Psoas muscle (tissue), 8 donors: ENCODE data around the gene GATA5. TPM values are rescaled to one million over a fixed set of nuclear protein-coding genes. Genes with fewer than 3 reads are reported as not detected.

ENCODE experiments used
- ATAC-seq, 4 donors: fragments of 200-7000 bp; cut with Tn5 transposase; one replicate each; pipeline ENCODE4 v1.9.1; 2020; ENCODE audit warnings: moderate library complexity in 3 of 4, mild to moderate bottlenecking in 2 of 4
- DNase-seq, 2 donors: peaks; one replicate each; pipeline ENCODE4 v3.0.0-alpha.2; 2020
- H3K27ac ChIP-seq: fragments of 200-600 bp; one replicate; pipeline ENCODE4 v1.8.0; 2022
- H3K27me3 ChIP-seq, 3 donors: fragments of 200-600 bp in 1 of 3; one replicate each; pipeline versions ENCODE4 v1.6.1 to v1.8.0; 2013 to 2022; ENCODE audit warnings: low read length in 2 of 3, mild to moderate bottlenecking in 2 of 3, moderate library complexity in 1 of 3; ENCODE audit not compliant: insufficient read depth in 3 of 3
- H3K36me3 ChIP-seq, 2 donors: fragments of 200-600 bp in 1 of 2; one replicate each; pipeline versions ENCODE4 v1.6.1 to v1.8.0; 2013 to 2022; ENCODE audit warnings: low read depth in 1 of 2, mild to moderate bottlenecking in 1 of 2, moderate library complexity in 1 of 2; ENCODE audit not compliant: insufficient read depth in 1 of 2
- H3K4me1 ChIP-seq: fragments of 200-600 bp; one replicate; pipeline ENCODE4 v1.8.0; 2022
- H3K4me3 ChIP-seq: fragments of 200-600 bp; one replicate; pipeline ENCODE4 v1.8.0; 2022; ENCODE audit warnings: mild to moderate bottlenecking
- H3K9me3 ChIP-seq: fragments of 200-600 bp; one replicate; pipeline ENCODE4 v1.8.0; 2022
- CTCF ChIP-seq: fragments of 200-600 bp; IDR thresholded peaks from one replicate; pipeline ENCODE4 v1.8.0; 2022; ENCODE audit warnings: antibody characterized with exemption
- WGBS, 3 donors: extraction: QIAGEN DNeasy Blood & Tissue Kit; methylation state at CpG; one replicate each; pipeline versions ENCODE4 v1.1.6 to v1.1.7; 2013; 5-methylcytosine and 5-hydroxymethylcytosine counted together
- intact Hi-C, 2 donors: fragments of 100-400 bp; cut with DNase I; formaldehyde crosslinking; loops; one replicate each; pipeline versions ENCODE4 v1.11.0 to v1.14.2; 2022
- polyA plus RNA-seq, 3 donors: library from polyadenylated mRNA; stranded (reverse); fragments of 200-250 nt; gene quantifications; one replicate each; pipeline ENCODE4 v1.2.3, GENCODE V29; 2013
- total RNA-seq, 4 donors: library from RNA; stranded (reverse); fragmentation: NEBNext Ultra II Directional in 2 of 4; extraction: Animal tissue kit (Norgen Biotek cat#: 25700) in 2 of 4; gene quantifications; one replicate each; pipeline versions ENCODE4 v1.2.1 to v1.2.4, GENCODE V29; 2021 to 2023
- donor health status: healthy with polysubstance abuse.
- donor health status: DM: no; HTN: no; CAD: no; lungs with moderate emphysema.
- donor health status: Bipolar disorder and iron deficiency.
- donor health status: healthy.
- donor health status: DM: yes; HTN: yes; CAD: no.
- donor health status: DM: no; HTN: no; CAD: no.
- donor health status: DM: no; HTN: no; CAD: no.
- donor health status: DM: yes; HTN: yes; CAD: no.

Gene GATA5
- total and polyA plus RNA-seq, 7 donors: 0.01 to 0.14 (median 0.08) TPM; not detected in 3

- Histone ChIP-seq H3K36me3 (no peaks in the 10 kb centered on the region), H3K27ac (no peak overlapping the region), H3K27me3 (peaks cover 0 to 31% (median 5%) of the 10 kb centered on the region in 3 donors), H3K4me1 (peaks cover 4% of the 10 kb centered on the region), H3K9me3 (no peaks in the 10 kb centered on the region), H3K4me3 (no peak overlapping the region)
- intact Hi-C loops: no loop called here
- WGBS, 3 donors: 74 to 88% (median 79%) methylated on average over 5 of the region's 5 CpGs
- no peak for TF ChIP-seq CTCF
- no peak for ATAC-seq
- no peak for DNase-seq
These were observed 36.6 kb downstream of the GATA5 start for GRCh38 chr20:62439218-62439617.

GRCh38 chr20:62437927-62438326, 37.9 kb downstream of the GATA5 start:
- WGBS, 3 donors: 24 to 46% (median 36%) methylated on average over 21 to 24 of the region's 24 CpGs
- Histone ChIP-seq H3K4me1 (peaks cover 14% of the 10 kb centered on the region), H3K9me3 (no peaks in the 10 kb centered on the region), H3K27ac (no peak overlapping the region), H3K27me3 (peaks cover 0 to 27% (median 5%) of the 10 kb centered on the region in 3 donors), H3K4me3 (no peak overlapping the region), H3K36me3 (no peaks in the 10 kb centered on the region)
- ATAC-seq: peak; percentile 50 to 56 (median 54)
- TF ChIP-seq CTCF: no peak
- intact Hi-C loops: no loop called here
- no peak for DNase-seq

- H3K4me3 ChIP-seq: no peak overlapping the region
- no peaks in the 10 kb centered on the region for H3K36me3 ChIP-seq
- TF ChIP-seq CTCF: no peak
- intact Hi-C loops: no loop called here
- no peak for ATAC-seq
- peaks cover 0 to 27% (median 5%) of the 10 kb centered on the region in 3 donors for H3K27me3 ChIP-seq
- WGBS, 3 donors: 78 to 85% (median 84%) methylated on average over 12 of the region's 12 CpGs
- H3K27ac ChIP-seq: no peak overlapping the region
- peaks cover 14% of the 10 kb centered on the region for H3K4me1 ChIP-seq
- no peaks in the 10 kb centered on the region for H3K9me3 ChIP-seq
- DNase-seq: no peak
These were observed 38.3 kb downstream of the GATA5 start for GRCh38 chr20:62437496-62437895.

GRCh38 chr20:62436692-62437091, 39.1 kb downstream of the GATA5 start:
- intact Hi-C loops: no loop called here
- no peak overlapping the region for H3K27ac ChIP-seq
- WGBS, 3 donors: 83 to 94% (median 88%) methylated on average over 3 of the region's 3 CpGs
- H3K4me1 ChIP-seq: peaks cover 14% of the 10 kb centered on the region
- H3K4me3 ChIP-seq: no peak overlapping the region
- H3K36me3 ChIP-seq: no peaks in the 10 kb centered on the region
- no peak for TF ChIP-seq CTCF
- H3K9me3 ChIP-seq: no peaks in the 10 kb centered on the region
- DNase-seq (no peak), ATAC-seq (no peak)
- peaks cover 0 to 27% (median 1%) of the 10 kb centered on the region in 3 donors for H3K27me3 ChIP-seq
